ENCODE data around the gene SAMM50.

SAMM50 gene

DNA sequence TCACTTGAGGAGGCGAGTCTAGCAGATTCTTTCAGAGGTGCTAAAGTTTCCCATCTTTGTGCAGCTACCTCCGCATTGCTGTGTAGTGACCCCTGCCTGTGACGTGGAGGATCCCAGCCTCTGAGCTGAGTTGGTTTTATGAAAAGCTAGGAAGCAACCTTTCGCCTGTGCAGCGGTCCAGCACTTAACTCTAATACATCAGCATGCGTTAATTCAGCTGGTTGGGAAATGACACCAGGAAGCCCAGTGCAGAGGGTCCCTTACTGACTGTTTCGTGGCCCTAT, 8.9 kb upstream of the SAMM50 start:
- H3K27ac ChIP-seq, result no peak overlapping the region
- H3K9me3 ChIP-seq, result no peaks in the 10 kb centered on the region
- peaks cover 7% of the 10 kb centered on the region for H3K27me3 ChIP-seq
- TF ChIP-seq, protein P1, sequence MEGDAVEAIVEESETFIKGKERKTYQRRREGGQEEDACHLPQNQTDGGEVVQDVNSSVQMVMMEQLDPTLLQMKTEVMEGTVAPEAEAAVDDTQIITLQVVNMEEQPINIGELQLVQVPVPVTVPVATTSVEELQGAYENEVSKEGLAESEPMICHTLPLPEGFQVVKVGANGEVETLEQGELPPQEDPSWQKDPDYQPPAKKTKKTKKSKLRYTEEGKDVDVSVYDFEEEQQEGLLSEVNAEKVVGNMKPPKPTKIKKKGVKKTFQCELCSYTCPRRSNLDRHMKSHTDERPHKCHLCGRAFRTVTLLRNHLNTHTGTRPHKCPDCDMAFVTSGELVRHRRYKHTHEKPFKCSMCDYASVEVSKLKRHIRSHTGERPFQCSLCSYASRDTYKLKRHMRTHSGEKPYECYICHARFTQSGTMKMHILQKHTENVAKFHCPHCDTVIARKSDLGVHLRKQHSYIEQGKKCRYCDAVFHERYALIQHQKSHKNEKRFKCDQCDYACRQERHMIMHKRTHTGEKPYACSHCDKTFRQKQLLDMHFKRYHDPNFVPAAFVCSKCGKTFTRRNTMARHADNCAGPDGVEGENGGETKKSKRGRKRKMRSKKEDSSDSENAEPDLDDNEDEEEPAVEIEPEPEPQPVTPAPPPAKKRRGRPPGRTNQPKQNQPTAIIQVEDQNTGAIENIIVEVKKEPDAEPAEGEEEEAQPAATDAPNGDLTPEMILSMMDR (IDR thresholded peaks at IDR 0.05), result no peak
- no peaks in the 10 kb centered on the region for H3K4me1 ChIP-seq (ENCODE audit: control insufficient read depth in 1 of 2, insufficient read depth in 1 of 2, low read depth in 1 of 2, low read length in 1 of 2)
- no peaks in the 10 kb centered on the region for H3K36me3 ChIP-seq
- H3K4me3 ChIP-seq (ENCODE audit: low read depth in 1 of 2, low read length in 1 of 2), result no peak overlapping the region

DNA sequence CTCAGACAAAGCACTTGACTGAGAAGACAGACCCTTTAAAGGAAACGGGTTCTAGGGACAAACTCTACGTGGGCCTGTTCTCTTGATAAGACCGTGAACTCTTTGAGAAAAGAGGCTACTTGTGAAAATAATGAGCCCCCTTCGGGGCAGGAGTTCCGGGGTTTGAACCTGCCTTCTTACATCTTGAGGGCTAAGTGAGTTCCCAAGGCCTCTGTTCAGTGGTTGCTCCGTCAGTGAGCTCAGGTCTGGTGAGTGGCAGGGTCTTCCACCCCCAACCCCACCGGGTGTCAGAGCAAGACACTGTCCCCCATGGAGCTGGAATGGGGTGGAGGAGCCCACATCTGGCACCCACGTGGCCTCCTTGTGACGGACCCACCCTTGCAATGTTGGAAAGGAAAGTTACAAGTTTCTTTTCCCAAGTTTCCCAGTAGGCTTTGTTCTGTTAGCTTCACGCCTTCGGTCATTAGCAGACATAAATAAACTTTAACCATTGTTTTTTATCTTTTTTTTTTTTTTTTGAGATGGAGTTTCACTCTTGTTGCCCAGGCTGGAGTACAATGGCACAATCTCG, 6.3 kb upstream of the SAMM50 start:
- peaks cover 17% of the 10 kb centered on the region for H3K27me3 ChIP-seq
- H3K4me1 ChIP-seq (ENCODE audit: control insufficient read depth in 1 of 2, insufficient read depth in 1 of 2, low read depth in 1 of 2, low read length in 1 of 2), result no peaks in the 10 kb centered on the region
- no peaks in the 10 kb centered on the region for H3K9me3 ChIP-seq
- no peak overlapping the region for H3K27ac ChIP-seq
- TF ChIP-seq, protein P1 (IDR thresholded peaks at IDR 0.05), result no peak
- no peaks in the 10 kb centered on the region for H3K36me3 ChIP-seq
- H3K4me3 ChIP-seq (ENCODE audit: low read depth in 1 of 2, low read length in 1 of 2), result no peak overlapping the region

DNA sequence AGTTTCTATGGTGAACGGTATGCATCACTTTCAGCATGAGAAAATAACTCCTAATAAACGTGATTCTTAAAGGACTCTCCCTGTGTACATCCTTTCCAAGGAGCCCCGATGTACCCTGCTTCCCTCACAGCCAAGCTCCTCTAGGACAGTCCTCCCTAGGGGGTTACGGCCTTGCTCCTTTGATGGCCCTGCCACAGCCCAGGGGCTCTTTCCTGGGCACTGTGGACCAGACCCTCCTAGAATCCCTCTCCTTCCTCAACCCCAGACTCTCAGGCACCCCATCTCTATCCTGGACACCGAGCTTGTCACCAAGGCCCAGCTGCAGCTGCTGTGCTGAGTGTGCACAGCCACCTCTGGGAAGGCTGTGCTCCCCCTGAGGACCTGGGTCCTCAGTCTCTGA, 3.9 kb upstream of the SAMM50 start:
- TF ChIP-seq, protein P1 (IDR thresholded peaks at IDR 0.05), result no peak
- H3K4me3 ChIP-seq (ENCODE audit: low read depth in 1 of 2, low read length in 1 of 2), result no peak overlapping the region
- H3K27ac ChIP-seq, result no peak overlapping the region
- peaks cover 18% of the 10 kb centered on the region in 2 experiments for H3K4me1 ChIP-seq (ENCODE audit: control insufficient read depth in 1 of 2, insufficient read depth in 1 of 2, low read depth in 1 of 2, low read length in 1 of 2)
- H3K27me3 ChIP-seq, result peaks cover 17% of the 10 kb centered on the region
- no peaks in the 10 kb centered on the region for H3K9me3 ChIP-seq
- H3K36me3 ChIP-seq, result no peaks in the 10 kb centered on the region

DNA sequence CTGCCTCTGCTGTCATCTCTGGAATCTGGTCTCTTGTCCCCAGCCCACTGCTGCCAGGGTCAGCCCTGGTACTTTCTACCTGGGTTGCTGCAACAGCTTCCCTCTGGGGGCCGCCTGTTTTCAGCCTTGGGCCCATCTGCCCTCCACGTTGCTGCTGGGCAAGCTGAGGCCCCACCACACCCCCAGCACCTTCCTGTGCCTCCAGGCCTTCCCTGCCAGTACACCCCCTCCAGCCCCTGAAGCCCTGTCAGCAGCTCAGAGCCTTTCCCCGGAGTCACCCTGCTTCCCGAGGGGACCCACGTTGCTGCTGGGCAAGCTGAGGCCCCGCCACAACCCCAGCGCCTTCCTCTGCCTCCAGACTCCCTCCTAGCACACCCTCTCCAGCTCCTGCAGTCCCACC, 3.3 kb upstream of the SAMM50 start:
- Histone ChIP-seq H3K27me3 (peaks cover 17% of the 10 kb centered on the region), H3K4me1 (ENCODE audit: control insufficient read depth in 1 of 2, insufficient read depth in 1 of 2, low read depth in 1 of 2, low read length in 1 of 2) (peaks cover 22 to 23% of the 10 kb centered on the region in 2 experiments), H3K36me3 (no peaks in the 10 kb centered on the region), H3K27ac (no peak overlapping the region), H3K9me3 (no peaks in the 10 kb centered on the region), H3K4me3 (ENCODE audit: low read depth in 1 of 2, low read length in 1 of 2) (no peak overlapping the region)
- TF ChIP-seq, protein P1 (IDR thresholded peaks at IDR 0.05), result no peak

DNA sequence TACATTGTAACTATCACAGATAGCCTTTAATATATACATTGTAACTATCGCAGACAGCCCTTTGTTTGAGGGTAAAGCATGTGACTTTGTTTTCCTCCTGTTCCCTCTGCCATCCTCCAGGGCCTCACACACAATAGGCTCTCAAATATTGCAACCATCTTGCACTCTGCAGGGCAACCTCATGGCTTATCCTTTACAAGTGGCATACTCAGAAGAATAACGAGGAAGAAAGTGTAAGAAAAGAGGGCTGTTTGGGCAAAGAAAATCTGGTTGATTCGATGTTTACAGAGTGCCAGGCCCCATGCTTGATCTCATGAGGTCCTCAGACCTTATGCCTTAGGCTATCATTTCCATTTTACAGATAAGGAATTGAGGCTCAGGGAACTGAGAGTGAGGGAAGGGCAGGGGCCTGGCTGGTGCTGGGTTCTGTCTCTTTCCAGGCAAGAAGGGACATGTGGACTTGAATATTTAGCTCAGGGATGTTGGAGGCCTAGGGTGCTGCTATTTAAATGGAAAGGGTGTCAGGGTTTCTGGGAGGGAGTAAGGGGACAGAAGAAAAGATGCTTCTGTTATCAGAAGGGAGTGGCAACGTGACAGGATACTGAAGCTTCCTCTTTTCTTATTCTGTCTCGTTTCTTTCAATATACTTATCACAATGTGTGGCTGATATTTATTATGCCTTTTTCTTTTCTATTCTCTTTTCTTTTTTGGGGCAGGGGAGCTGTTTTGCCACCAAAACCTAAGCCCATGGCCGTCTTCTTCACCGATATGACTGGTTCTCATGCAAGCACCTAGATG, 1.1 kb upstream of the SAMM50 start:
- no peaks in the 10 kb centered on the region for H3K9me3 ChIP-seq
- no peak overlapping the region for H3K27ac ChIP-seq

More for the DNA sequence above, 1.1 kb upstream of the SAMM50 start:
- TF ChIP-seq, protein P1 (IDR thresholded peaks at IDR 0.05), result no peak
- Histone ChIP-seq H3K36me3 (no peaks in the 10 kb centered on the region), H3K4me3 (ENCODE audit: low read depth in 1 of 2, low read length in 1 of 2) (peak overlapping the region; percentile 59 to 72), H3K4me1 (ENCODE audit: control insufficient read depth in 1 of 2, insufficient read depth in 1 of 2, low read depth in 1 of 2, low read length in 1 of 2) (peaks cover 22 to 24% of the 10 kb centered on the region in 2 experiments), H3K27me3 (peaks cover 17% of the 10 kb centered on the region)

All from neutrophil (primary cell).